SJCRH30 (cell line): ENCODE measurements around the gene SV2B. TPM values are rescaled to one million over a fixed set of nuclear protein-coding genes. Genes with fewer than 3 reads are reported as not detected.

ENCODE experiments used
- DNase-seq, 2 experiments: peaks; one replicate each; pipeline ENCODE4 v3.0.0-alpha.2; 2015 to 2020
- H3K27ac ChIP-seq: fragments of 250-450 bp; sonication (Bioruptor Pico); 2 replicates; pipeline ENCODE4 v1.5.1; 2020; ENCODE audit warnings: mild to moderate bottlenecking, moderate library complexity
- H3K27me3 ChIP-seq: fragments of 250-450 bp; sonication (Bioruptor Pico); 2 replicates; pipeline ENCODE4 v1.5.1; 2020; ENCODE audit warnings: mild to moderate bottlenecking, moderate library complexity
- H3K36me3 ChIP-seq: fragments of 250-450 bp; sonication (Bioruptor Pico); 2 replicates; pipeline ENCODE4 v1.5.1; 2020; ENCODE audit warnings: mild to moderate bottlenecking, moderate library complexity
- H3K4me1 ChIP-seq: fragments of 250-450 bp; sonication (Bioruptor Pico); 2 replicates; pipeline ENCODE4 v1.5.1; 2020; ENCODE audit warnings: mild to moderate bottlenecking, moderate library complexity
- H3K4me3 ChIP-seq: fragments of 250-450 bp; sonication (Bioruptor Pico); 2 replicates; pipeline ENCODE4 v1.5.1; 2020; ENCODE audit warnings: mild to moderate bottlenecking, moderate library complexity
- H3K9me3 ChIP-seq: fragments of 250-450 bp; sonication (Bioruptor Pico); replicated peaks from 2 replicates; pipeline ENCODE4 v1.5.1; 2020; ENCODE audit warnings: mild to moderate bottlenecking, moderate library complexity
- total RNA-seq: library from RNA; depleted of rRNA; stranded (reverse); fragments of >200 nt; shearing (Covaris generic); gene quantifications from 2 replicates; pipeline ENCODE4 v1.2.3, GENCODE V29; 2014

Gene SV2B
- total RNA-seq, 1 experiment from 2014 or later: not detected

DNA sequence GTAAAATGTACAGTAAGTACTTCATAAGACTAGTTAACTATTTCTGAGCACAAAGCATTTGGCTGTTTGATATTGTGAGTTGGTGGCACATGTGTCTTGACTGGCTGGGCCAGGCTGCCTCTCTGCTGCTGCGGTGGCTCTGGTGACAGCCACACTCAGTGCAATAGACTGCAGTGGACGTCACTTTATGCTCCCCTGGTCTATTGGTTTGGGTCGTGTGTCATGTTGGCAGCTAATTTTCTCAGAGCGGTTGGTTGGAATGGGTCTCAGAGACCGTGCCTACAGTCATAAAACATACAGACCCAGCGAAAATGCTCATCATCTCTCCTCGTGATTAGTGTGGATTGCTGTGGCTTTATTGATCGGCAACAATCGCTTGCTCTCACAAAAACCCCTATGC is 71.3 kb downstream of the SV2B start:
- no peaks in the 10 kb centered on the region for H3K36me3 ChIP-seq

DNA sequence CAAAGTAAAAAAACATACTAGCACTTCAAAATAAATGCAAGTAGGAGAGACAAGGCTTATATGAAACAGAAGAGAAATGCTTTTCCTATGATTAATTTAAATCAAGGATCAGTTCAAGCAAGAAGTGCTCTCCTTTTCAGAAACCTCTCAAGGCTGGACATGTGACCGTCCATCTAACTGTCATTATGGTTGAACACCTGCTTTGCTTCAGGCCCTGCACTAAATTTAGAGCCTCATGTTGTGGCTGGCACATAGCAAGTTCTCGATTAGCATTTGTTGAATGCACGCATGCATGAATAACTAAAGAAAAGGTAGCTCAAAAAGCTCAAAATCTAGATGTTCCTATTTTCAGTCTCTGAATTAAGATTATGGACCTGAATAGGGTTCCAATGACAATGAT is 82.0 kb downstream of the SV2B start:
- Histone ChIP-seq H3K36me3 (no peaks in the 10 kb centered on the region), H3K4me1 (no peaks in the 10 kb centered on the region), H3K27me3 (no peaks in the 10 kb centered on the region), H3K27ac (no peak overlapping the region), H3K9me3 (no peaks in the 10 kb centered on the region), H3K4me3 (no peak overlapping the region)
- DNase-seq: no peak

More for the DNA sequence above, 71.3 kb downstream of the SV2B start:
- H3K4me1 ChIP-seq: no peaks in the 10 kb centered on the region
- H3K4me3 ChIP-seq: no peak overlapping the region
- no peak for DNase-seq
- no peaks in the 10 kb centered on the region; the same call in 1 of the 2 replicates for H3K9me3 ChIP-seq
- no peaks in the 10 kb centered on the region; the same call in 1 of the 2 replicates for H3K27me3 ChIP-seq
- H3K27ac ChIP-seq: no peak overlapping the region

DNA sequence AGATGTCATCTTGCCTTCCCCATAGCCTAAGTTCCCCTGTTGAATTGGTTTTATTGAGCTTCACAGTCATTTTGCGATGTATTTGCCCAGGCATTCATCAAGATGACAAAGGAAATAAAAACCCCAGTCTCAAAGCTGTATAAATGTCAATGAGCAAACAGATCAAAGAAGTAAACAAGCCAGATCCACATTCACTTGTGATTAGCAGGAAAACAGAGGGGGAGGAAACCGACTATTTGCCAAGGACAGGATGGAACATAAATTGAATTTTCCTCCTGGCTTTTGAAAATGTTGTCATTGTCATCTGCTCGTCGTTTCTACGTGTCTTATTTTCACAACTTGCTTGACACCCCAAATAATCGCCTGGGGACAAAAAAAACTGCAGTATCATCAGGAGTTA is 83.5 kb downstream of the SV2B start:
- no peaks in the 10 kb centered on the region for H3K27me3 ChIP-seq
- DNase-seq: no peak
- H3K27ac ChIP-seq: no peak overlapping the region
- H3K4me1 ChIP-seq: no peaks in the 10 kb centered on the region
- no peaks in the 10 kb centered on the region for H3K36me3 ChIP-seq
- no peaks in the 10 kb centered on the region for H3K9me3 ChIP-seq
- no peak overlapping the region for H3K4me3 ChIP-seq

DNA sequence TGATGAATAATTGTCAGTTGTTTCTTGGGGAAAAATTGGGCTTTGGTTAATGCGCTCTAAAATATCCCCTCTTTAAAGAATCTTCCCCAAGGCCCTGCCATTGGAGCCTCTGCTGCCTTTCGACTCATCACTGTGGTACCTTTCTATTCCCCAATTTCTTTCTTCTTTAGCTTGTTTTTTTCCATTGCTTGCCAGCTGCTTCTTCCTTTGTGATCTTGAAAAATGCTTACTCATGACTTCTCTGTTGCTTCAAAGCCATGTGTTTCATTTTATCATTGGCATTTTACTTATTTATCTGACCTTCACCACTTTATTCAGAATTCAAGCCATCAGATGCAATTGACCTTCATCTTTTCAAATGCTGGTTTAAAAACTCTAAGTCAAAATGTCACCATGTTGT is 84.4 kb downstream of the SV2B start:
- Histone ChIP-seq H3K27me3 (no peaks in the 10 kb centered on the region), H3K27ac (no peak overlapping the region), H3K4me1 (no peaks in the 10 kb centered on the region), H3K36me3 (no peaks in the 10 kb centered on the region), H3K9me3 (no peaks in the 10 kb centered on the region), H3K4me3 (no peak overlapping the region)
- DNase-seq: no peak

DNA sequence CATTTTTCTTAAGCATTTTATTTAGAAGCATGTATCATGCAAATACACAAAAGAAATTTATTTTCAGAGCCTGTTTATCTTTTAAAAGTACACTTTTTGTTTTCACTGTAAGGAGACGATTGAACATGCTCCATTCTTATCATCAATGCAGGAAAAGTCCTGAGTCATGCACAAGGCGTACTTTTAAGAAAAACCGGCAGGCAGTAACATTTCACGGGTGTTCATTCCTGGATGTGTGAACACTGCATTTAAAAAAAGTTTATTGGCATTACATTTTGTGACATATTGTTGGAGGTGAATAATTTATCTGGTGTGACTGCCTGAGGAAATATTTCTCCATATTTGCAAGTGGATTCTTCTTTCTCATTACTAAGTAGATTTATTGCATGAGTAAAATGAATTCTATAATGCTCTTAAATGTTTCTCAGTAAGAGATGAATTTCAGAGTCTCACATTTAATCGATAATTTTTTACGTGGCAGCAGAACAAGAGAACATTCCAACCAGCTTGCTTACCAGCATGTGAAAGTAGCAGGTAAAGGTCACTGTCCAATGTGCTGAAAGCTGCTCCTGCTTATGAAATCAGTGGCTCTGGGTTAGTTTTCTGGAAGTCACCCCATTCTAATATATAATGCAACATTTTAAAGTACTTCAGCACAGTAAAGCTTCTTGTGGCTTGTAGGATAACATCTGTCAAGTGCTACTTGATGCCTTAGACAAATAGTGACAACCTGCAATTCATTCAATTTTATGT is 87.0 kb downstream of the SV2B start:
- H3K4me3 ChIP-seq: no peak overlapping the region
- H3K36me3 ChIP-seq: no peaks in the 10 kb centered on the region
- H3K4me1 ChIP-seq: no peaks in the 10 kb centered on the region
- no peak overlapping the region for H3K27ac ChIP-seq
- H3K27me3 ChIP-seq: no peaks in the 10 kb centered on the region
- DNase-seq: peak; percentile 37 to 55
- H3K9me3 ChIP-seq: no peaks in the 10 kb centered on the region

DNA sequence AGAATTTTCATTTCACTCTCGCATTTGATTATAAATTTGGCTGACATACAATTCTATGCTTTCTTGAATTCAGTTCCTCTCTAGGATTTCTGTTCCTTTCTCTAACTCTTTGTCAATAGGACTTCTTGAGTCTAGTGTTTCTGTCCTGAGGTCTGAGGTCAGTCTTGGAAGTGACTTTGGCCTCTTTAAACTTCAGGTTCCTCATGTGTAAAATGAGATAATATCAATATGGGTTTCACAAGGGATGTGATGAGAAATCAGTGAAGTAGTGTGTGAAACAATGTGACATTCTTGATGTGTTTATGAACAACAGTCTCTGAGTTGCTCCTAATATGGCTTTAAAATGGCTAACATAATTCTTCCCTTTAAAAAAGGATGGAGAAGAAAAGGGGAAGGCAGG is 92.2 kb downstream of the SV2B start:
- Histone ChIP-seq H3K9me3 (no peaks in the 10 kb centered on the region), H3K4me1 (no peaks in the 10 kb centered on the region), H3K36me3 (no peaks in the 10 kb centered on the region), H3K27ac (no peak overlapping the region), H3K27me3 (peaks cover 2% of the 10 kb centered on the region), H3K4me3 (no peak overlapping the region)
- DNase-seq: no peak

DNA sequence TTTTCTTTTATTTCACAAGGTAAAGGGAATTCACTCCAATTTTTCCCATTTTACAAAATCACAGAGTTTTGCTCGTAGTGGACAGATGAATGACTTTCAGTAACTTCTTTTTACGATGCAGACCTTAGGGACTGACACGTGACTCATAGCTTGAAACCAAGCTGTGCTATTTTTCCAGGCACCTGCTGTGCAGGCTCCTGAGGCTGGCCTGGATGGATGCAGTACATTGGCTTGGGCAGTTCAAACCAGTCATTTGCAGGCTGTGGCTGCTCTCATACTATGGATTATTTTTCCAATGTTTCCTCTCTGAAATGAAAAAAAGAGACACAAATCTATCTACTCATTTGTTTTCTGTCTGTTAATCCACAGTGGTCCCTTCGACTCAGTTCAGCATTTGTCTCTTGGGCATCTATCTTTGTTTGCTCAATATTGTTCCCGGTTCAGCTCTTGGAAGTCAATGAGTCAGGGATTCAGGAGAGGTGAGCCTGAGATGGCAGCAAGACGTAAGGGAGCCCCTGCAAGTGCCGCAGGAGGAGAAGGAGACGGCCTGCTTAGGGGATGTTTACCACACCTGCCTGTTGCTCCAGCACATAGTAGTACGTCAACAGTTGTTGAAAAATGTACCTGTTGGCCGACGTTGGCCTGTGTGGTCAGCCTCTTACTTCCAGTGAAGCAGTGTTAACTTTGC is 92.8 kb downstream of the SV2B start:
- DNase-seq: no peak

DNA sequence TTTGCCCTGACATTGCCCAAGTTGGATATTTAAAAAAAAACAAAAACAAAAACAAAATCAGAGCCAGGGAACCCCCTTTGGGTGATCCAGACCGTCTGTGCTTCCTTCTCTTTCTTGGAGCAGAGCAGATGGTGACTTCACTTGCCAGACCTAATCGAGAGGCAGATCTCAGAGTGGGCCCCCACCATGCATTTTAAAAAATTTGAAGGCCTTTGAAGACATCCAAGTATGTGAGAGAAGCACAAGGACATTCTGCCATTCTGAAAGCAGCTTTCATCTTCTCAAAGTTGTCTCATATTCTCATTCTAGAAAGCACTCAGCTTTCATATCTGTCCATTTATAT is 93.3 kb downstream of the SV2B start:
- H3K27ac ChIP-seq: no peak overlapping the region
- peaks cover 2% of the 10 kb centered on the region for H3K27me3 ChIP-seq
- DNase-seq: no peak
- H3K9me3 ChIP-seq: no peaks in the 10 kb centered on the region
- no peak overlapping the region for H3K4me3 ChIP-seq
- H3K36me3 ChIP-seq: no peaks in the 10 kb centered on the region
- H3K4me1 ChIP-seq: no peaks in the 10 kb centered on the region

More for the DNA sequence above, 92.8 kb downstream of the SV2B start:
- peaks cover 2% of the 10 kb centered on the region for H3K27me3 ChIP-seq
- H3K4me1 ChIP-seq: no peaks in the 10 kb centered on the region
- no peak overlapping the region for H3K27ac ChIP-seq
- no peaks in the 10 kb centered on the region for H3K36me3 ChIP-seq
- H3K4me3 ChIP-seq: no peak overlapping the region
- no peaks in the 10 kb centered on the region for H3K9me3 ChIP-seq

DNA sequence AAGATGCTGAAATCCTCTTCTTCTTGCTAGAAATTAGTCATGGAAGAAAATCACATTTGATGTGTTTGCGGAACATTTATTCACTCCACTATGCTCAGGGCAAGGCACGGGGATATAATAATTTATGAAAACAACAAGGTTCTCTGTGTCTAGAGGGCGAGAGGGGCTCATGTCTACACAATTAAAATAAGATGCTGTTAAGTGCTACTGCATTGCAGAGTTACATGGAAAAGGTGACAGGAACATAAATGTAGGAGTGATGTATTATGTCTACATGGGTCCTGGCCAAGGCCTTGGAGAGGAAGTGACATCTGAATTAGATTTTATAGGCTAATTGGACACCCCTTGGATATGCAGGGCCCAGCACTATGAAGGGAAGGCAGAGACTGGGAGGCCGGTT is 96.1 kb downstream of the SV2B start:
- no peak for DNase-seq
- Histone ChIP-seq H3K36me3 (no peaks in the 10 kb centered on the region), H3K4me1 (no peaks in the 10 kb centered on the region), H3K4me3 (no peak overlapping the region), H3K9me3 (no peaks in the 10 kb centered on the region), H3K27ac (no peak overlapping the region), H3K27me3 (peaks cover 6% of the 10 kb centered on the region)

DNA sequence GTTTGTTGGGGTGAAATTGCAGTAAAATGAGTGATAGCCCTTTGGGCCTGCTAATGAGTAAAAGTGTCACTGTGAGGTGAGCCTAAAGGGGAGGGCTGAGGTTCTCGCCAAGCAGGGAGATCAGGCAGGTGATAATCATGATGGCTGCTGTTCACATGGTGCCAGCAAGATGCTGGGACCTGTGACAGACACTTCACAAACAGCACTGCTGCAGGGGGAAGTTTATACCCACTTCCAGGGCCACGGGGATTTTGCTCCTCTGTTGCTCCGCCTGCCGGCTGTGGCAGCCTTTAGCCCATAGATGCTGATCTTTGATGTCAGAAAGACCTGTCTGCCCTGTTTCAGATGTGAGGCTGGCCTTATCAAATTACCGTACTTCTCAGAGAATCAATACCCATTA is 96.7 kb downstream of the SV2B start:
- Histone ChIP-seq H3K27ac (no peak overlapping the region), H3K9me3 (no peaks in the 10 kb centered on the region), H3K4me3 (no peak overlapping the region), H3K27me3 (peaks cover 6% of the 10 kb centered on the region), H3K4me1 (no peaks in the 10 kb centered on the region), H3K36me3 (no peaks in the 10 kb centered on the region)
- no peak for DNase-seq

DNA sequence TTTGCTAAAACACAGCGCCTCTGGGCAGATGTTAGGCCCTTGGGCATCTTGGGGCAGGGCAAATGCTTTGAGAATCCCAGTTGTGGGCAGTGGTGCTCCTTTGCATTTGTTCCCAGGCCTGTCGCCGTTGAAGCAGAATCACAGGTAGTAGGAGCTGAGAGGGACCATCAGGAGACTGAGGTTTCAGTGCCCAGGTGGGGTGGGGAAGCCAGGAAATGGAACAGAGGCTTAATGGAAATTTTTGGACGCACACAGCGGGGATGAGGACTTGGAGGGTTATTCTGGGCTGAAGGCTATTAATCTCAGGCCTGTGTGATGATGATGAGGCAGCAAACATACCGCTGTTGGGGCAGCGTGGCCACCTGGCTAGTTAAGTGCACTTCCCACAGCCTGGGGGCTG is 99.5 kb downstream of the SV2B start:
- Histone ChIP-seq H3K4me1 (no peaks in the 10 kb centered on the region), H3K4me3 (no peak overlapping the region), H3K9me3 (no peaks in the 10 kb centered on the region), H3K27ac (no peak overlapping the region), H3K36me3 (no peaks in the 10 kb centered on the region), H3K27me3 (peaks cover 6% of the 10 kb centered on the region)
- DNase-seq: no peak

DNA sequence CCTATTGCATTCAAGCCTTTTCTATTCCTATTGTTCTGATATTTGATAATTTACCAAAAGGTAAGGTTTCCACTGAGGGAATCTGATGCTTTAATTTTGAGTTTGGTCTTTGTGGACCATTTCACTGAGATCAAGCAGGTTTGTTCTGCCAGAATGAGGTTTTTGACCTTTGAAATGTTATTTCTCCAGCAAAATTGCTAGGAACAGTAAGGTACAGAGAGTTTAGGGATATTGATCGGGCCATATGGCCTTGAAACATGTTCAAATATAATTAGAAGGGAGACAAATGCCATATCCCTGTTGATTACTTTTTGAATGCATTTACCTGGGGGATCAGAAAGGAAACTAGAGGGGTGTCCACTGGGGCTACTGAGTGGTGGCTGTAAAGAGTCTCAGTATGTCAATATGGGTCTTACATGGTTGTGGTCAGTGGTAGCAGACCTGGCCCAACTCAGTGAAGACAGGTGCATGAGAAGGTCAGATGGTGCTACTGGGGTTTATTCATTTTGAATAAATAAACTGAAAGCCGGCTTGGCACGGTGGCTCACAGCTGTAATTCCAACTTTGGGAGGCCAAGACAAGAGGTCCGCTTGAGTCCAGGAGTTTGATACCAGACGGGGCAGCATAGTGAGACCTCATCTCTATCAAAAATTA is 100.2 kb downstream of the SV2B start:
- Histone ChIP-seq H3K4me1 (no peaks in the 10 kb centered on the region), H3K27me3 (peaks cover 4% of the 10 kb centered on the region; the same call in 1 of the 2 replicates), H3K4me3 (no peak overlapping the region), H3K36me3 (no peaks in the 10 kb centered on the region), H3K27ac (no peak overlapping the region), H3K9me3 (no peaks in the 10 kb centered on the region)
- DNase-seq: no peak

DNA sequence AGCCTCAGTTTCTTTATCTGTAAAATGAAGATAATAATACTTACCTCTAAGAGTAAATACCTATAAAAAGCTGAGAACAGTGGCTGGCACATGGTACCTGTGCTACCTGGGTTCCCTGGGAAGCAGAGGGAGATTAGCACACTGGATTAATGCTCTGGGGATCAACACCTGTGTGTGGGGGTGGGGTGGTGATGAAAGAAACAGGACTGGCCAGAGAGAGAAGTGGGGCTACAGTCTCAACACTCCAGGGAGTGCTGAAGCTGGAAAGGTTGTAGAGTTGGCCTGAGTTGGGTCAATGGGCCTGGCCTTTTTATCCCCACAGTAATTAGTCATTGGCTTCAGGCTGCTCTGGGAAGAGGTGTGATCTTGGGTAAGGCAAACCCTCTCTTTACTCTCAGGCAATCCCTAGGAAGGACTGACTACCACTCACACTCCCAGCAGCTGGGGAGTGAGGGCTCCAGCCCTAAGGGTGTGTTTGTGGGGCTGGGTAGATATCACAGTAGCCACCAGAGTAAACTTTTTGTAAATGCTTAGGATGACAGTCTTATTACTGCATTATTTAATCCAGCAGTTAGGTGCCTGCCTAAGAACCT is 102.5 kb downstream of the SV2B start:
- Histone ChIP-seq H3K4me1 (no peaks in the 10 kb centered on the region), H3K36me3 (no peaks in the 10 kb centered on the region), H3K4me3 (no peak overlapping the region), H3K9me3 (no peaks in the 10 kb centered on the region), H3K27ac (no peak overlapping the region), H3K27me3 (0 out of 2 replicates have a peak, but pooled peaks cover 7% of the 10 kb centered on the region)
- DNase-seq: no peak

DNA sequence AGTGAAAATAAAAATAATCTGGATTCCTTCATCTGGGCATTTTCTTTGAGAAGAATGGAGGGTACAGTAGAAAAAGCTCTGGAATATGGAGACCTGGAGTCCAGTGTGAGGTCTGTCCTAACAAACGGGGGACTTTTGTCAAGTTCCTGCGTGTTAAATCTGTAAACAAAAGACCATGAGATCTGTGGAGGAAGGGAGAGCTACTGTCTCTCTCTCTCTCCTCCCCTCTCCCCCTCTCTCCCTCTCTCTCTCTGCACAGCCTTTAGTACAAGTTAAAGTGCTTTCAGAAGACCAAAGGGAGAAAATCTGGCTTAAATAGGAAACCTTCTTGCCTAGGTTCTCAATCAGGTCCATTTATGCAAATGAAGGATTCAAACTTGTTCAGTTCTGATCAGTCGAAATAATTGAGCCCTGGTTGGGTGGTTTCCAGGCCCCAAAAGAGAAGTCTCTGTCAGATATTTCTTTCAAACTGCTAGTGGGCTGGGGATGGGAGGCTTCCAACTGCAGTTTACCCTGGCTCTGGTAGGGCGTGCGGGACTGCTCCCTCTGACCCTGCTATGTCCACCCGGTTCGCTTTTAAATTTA is 103.7 kb downstream of the SV2B start:
- H3K4me3 ChIP-seq: no peak overlapping the region
- H3K27ac ChIP-seq: no peak overlapping the region
- H3K36me3 ChIP-seq: no peaks in the 10 kb centered on the region
- no peaks in the 10 kb centered on the region for H3K9me3 ChIP-seq
- 0 out of 2 replicates have a peak, but pooled peaks cover 7% of the 10 kb centered on the region for H3K27me3 ChIP-seq
- H3K4me1 ChIP-seq: no peaks in the 10 kb centered on the region
- no peak for DNase-seq

DNA sequence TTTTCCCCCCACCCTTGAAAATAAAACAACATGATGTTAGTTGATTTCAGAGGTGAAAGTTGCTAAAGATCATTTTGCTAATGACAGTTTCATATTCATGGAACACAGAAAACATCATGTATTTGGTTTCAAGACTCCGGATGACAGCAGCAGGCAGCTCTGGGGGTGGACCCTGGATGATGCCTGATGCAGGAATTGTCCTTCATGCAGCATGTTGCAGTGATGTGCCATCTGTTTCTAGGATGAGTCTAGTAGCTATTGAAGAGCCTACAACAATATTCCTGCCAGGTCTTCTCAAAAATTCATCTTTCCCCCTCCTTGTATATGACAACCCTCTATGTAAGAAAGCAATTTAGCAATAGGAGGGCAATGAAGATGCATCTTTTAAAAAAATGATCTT is 108.3 kb downstream of the SV2B start:
- no peaks in the 10 kb centered on the region for H3K4me1 ChIP-seq
- no peaks in the 10 kb centered on the region for H3K9me3 ChIP-seq
- DNase-seq: no peak
- H3K27me3 ChIP-seq: 0 out of 2 replicates have a peak, but pooled peaks cover 3% of the 10 kb centered on the region
- H3K4me3 ChIP-seq: no peak overlapping the region
- H3K27ac ChIP-seq: no peak overlapping the region
- no peaks in the 10 kb centered on the region for H3K36me3 ChIP-seq
